Measurements from ENCODE around the gene TIRAP. TPM values are rescaled to one million over a fixed set of nuclear protein-coding genes. Genes with fewer than 3 reads are reported as not detected.
A peak's percentile ranks its signal among the peaks of the same experiment; 100 is the strongest.
"Not testable (repeated sequence)": the region's sequence is repeated elsewhere in the genome, so short reads cannot be mapped to it uniquely, and the experiment has no call there.

Gene TIRAP, protein sequence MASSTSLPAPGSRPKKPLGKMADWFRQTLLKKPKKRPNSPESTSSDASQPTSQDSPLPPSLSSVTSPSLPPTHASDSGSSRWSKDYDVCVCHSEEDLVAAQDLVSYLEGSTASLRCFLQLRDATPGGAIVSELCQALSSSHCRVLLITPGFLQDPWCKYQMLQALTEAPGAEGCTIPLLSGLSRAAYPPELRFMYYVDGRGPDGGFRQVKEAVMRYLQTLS
- total RNA-seq: 6.0 TPM
- long read RNA-seq, partial matches to known transcripts: 1 of 3 reads
- long read RNA-seq, other reads (novel, unspliced or antisense): 0 of 3 reads

GRCh38 chr11:126282736-126283591 lies at the start of gene TIRAP:
TSS of gene TIRAP (plus strand) at chr11:126283093. CDS start at chr11:126290895, 7,802 bp downstream.
- Histone ChIP-seq H3K4me1 (peaks cover 39% of the 10 kb centered on the region), H3K36me3 (peaks cover 1% of the 10 kb centered on the region), H3K27me3 (ENCODE audit: low read depth) (no peaks in the 10 kb centered on the region), H3K9me3 (replicated peaks) (no peaks in the 10 kb centered on the region), H3K27ac (replicated peaks) (peak within 1 kb of the TSS; percentile 97), H3K4me3 (peak within 1 kb of the TSS; percentile 88)
- TF ChIP-seq, protein P1, sequence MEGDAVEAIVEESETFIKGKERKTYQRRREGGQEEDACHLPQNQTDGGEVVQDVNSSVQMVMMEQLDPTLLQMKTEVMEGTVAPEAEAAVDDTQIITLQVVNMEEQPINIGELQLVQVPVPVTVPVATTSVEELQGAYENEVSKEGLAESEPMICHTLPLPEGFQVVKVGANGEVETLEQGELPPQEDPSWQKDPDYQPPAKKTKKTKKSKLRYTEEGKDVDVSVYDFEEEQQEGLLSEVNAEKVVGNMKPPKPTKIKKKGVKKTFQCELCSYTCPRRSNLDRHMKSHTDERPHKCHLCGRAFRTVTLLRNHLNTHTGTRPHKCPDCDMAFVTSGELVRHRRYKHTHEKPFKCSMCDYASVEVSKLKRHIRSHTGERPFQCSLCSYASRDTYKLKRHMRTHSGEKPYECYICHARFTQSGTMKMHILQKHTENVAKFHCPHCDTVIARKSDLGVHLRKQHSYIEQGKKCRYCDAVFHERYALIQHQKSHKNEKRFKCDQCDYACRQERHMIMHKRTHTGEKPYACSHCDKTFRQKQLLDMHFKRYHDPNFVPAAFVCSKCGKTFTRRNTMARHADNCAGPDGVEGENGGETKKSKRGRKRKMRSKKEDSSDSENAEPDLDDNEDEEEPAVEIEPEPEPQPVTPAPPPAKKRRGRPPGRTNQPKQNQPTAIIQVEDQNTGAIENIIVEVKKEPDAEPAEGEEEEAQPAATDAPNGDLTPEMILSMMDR (IDR thresholded peaks at IDR 0.05; ENCODE audit: borderline replicate concordance): peak; percentile 52
- DNase-seq: peak; percentile 79
- intact Hi-C loops (cut with micrococcal nuclease): no loop called here

DNA sequence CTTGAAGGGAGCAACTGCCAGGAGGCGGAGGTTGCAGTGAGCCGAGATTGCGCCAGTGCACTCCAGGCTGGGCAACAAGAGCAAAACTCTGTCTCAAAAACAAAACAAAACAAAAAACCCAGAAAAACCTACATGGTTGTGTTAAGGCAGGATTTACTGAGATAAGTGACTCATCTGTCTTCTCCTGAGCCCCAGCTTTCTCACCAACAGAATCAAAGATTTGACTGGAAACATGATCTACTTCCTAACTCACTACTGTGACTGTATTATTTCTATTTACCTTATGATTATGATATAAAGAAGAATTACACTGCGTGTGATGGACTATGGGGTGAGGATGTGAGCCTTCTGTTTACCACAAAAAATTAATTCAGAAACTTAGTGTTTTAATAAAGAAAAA lies 49.5 kb upstream of the TIRAP start:
- Histone ChIP-seq H3K27ac (replicated peaks) (no peak overlapping the region), H3K9me3 (replicated peaks) (no peaks in the 10 kb centered on the region), H3K4me1 (peaks cover 30% of the 10 kb centered on the region), H3K27me3 (ENCODE audit: low read depth) (no peaks in the 10 kb centered on the region), H3K4me3 (no peak overlapping the region), H3K36me3 (peaks cover 24% of the 10 kb centered on the region)
- DNase-seq: no peak
- intact Hi-C loops (cut with micrococcal nuclease): no loop called here
- TF ChIP-seq, protein P1 (IDR thresholded peaks at IDR 0.05; ENCODE audit: borderline replicate concordance): no peak

DNA sequence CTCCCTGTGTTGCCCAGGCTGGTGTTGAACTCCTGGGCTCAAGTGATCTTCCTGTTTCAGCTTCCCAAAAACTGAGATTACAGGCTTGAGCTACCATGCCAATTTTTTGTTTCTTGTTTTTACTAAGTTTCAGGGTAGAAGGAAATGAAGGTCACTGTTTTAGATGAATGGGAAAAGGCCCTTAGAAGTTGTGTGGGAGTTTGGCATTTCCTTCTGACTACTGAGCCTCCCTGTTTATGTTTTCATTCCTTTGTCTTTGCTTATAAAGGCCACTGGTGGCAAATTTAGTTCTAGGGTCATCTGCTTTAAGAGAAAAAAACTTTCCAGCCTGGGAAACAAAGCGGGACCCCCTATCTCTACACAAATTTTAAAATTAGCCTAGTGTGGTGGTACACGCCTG lies 36.3 kb upstream of the TIRAP start:
- no peak for DNase-seq
- H3K27ac ChIP-seq (replicated peaks): no peak overlapping the region

GRCh38 chr11:126253265-126253664 lies 29.6 kb upstream of the TIRAP start:
- TF ChIP-seq, protein P1 (IDR thresholded peaks at IDR 0.05; ENCODE audit: borderline replicate concordance): no peak
- no peaks in the 10 kb centered on the region for H3K27me3 ChIP-seq (ENCODE audit: low read depth)
- H3K27ac ChIP-seq (replicated peaks): no peak overlapping the region
- intact Hi-C loops (cut with micrococcal nuclease): no loop called here
- peaks cover 8% of the 10 kb centered on the region for H3K4me1 ChIP-seq
- no peak for DNase-seq
- no peaks in the 10 kb centered on the region for H3K9me3 ChIP-seq (replicated peaks)
- no peak overlapping the region for H3K4me3 ChIP-seq
- H3K36me3 ChIP-seq: peaks cover 69% of the 10 kb centered on the region

More for the DNA sequence above, 36.3 kb upstream of the TIRAP start:
- H3K4me1 ChIP-seq: no peaks in the 10 kb centered on the region
- H3K4me3 ChIP-seq: no peak overlapping the region
- intact Hi-C loops (cut with micrococcal nuclease): no loop called here
- no peaks in the 10 kb centered on the region for H3K27me3 ChIP-seq (ENCODE audit: low read depth)
- H3K36me3 ChIP-seq: peaks cover 73% of the 10 kb centered on the region
- TF ChIP-seq, protein P1 (IDR thresholded peaks at IDR 0.05; ENCODE audit: borderline replicate concordance): no peak
- H3K9me3 ChIP-seq (replicated peaks): no peaks in the 10 kb centered on the region

DNA sequence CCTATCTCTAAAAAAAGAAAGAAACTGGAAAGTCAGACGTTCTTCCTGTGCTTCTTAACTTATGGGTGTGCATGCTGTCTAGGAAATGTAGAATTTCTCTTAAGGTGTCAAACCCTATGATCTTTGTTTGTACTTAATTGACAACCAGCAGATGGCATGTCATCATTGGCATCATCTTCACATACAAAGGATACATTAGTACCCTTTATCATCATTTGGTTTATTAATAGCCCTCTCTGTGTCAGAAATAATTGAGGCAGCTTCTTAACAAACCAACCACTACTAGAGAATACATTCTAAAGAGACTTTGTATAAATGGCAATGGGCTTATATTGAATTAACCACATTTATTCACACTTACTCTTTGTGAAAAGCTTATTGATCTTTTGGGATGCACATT lies 28.1 kb upstream of the TIRAP start:
- no peak for DNase-seq
- H3K4me3 ChIP-seq: no peak overlapping the region
- H3K4me1 ChIP-seq: peaks cover 8% of the 10 kb centered on the region
- TF ChIP-seq, protein P1 (IDR thresholded peaks at IDR 0.05; ENCODE audit: borderline replicate concordance): no peak
- intact Hi-C loops (cut with micrococcal nuclease): no loop called here
- H3K9me3 ChIP-seq (replicated peaks): no peaks in the 10 kb centered on the region
- peaks cover 59% of the 10 kb centered on the region for H3K36me3 ChIP-seq
- H3K27me3 ChIP-seq (ENCODE audit: low read depth): no peaks in the 10 kb centered on the region
- H3K27ac ChIP-seq (replicated peaks): no peak overlapping the region

DNA sequence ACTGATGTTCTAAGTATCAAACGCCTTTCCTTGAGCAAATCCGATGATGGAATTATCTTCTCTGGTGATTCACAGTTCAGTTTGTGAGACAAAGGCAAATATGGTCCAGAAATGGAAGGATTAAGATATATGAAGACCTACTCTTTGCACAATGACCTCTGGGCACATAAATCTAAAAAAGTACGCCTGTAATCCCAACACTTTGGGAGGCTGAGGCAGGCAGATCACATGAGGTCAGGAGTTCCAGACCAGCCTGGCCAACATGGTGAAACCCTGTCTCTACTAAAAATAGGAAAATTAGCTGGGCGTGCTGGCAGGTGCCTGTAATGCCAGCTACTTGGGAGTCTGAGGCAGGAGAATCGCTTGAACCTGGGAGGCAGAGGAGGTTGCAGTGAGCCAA lies 27.4 kb upstream of the TIRAP start:
- H3K27ac ChIP-seq (replicated peaks); DNase-seq; H3K27me3 ChIP-seq (ENCODE audit: low read depth); H3K4me3 ChIP-seq; intact Hi-C loops (cut with micrococcal nuclease); H3K9me3 ChIP-seq (replicated peaks); H3K4me1 ChIP-seq: not testable (repeated sequence)
- peaks cover 57% of the 10 kb centered on the region for H3K36me3 ChIP-seq

All from left ventricle myocardium inferior (tissue), 1 donor.